ENCODE data around the gene TPST1.

TPST1 gene

GRCh38 chr7:66281678-66282590 is 76.8 kb downstream of the TPST1 start:
- in situ Hi-C loops (cut with HindIII; ENCODE audit: low sequenced_read_pairs): no loop called here

- in situ Hi-C loops (cut with HindIII; ENCODE audit: low sequenced_read_pairs): no loop called here
Measured at GRCh38 chr7:66282591-66282935, 77.4 kb downstream of the TPST1 start.

- in situ Hi-C loops (cut with HindIII; ENCODE audit: low sequenced_read_pairs): no loop called here
Measured at GRCh38 chr7:66283003-66283920, 78.1 kb downstream of the TPST1 start.

- in situ Hi-C loops (cut with HindIII; ENCODE audit: low sequenced_read_pairs): no loop called here
Measured at GRCh38 chr7:66296001-66296521, 90.9 kb downstream of the TPST1 start.

GRCh38 chr7:66296557-66296956 is 91.4 kb downstream of the TPST1 start:
- in situ Hi-C loops (cut with HindIII; ENCODE audit: low sequenced_read_pairs): no loop called here

- in situ Hi-C loops (cut with HindIII; ENCODE audit: low sequenced_read_pairs): no loop called here
Measured at GRCh38 chr7:66297579-66297978, 92.4 kb downstream of the TPST1 start.

GRCh38 chr7:66301249-66301648 is 96.1 kb downstream of the TPST1 start:
- in situ Hi-C loops (cut with HindIII; ENCODE audit: low sequenced_read_pairs): no loop called here

GRCh38 chr7:66301737-66302136 is 96.6 kb downstream of the TPST1 start:
- in situ Hi-C loops (cut with HindIII; ENCODE audit: low sequenced_read_pairs): no loop called here

GRCh38 chr7:66303454-66304155 is 98.5 kb downstream of the TPST1 start:
- in situ Hi-C loops (cut with HindIII; ENCODE audit: low sequenced_read_pairs): no loop called here

GRCh38 chr7:66304536-66304935 is 99.4 kb downstream of the TPST1 start:
- in situ Hi-C loops (cut with HindIII; ENCODE audit: low sequenced_read_pairs): no loop called here

GRCh38 chr7:66306243-66306642 is 101.1 kb downstream of the TPST1 start:
- in situ Hi-C loops (cut with HindIII; ENCODE audit: low sequenced_read_pairs): no loop called here

- in situ Hi-C loops (cut with HindIII; ENCODE audit: low sequenced_read_pairs): no loop called here
Measured at GRCh38 chr7:66307591-66308215, 102.6 kb downstream of the TPST1 start.

GRCh38 chr7:66308411-66308810 is 103.3 kb downstream of the TPST1 start:
- in situ Hi-C loops (cut with HindIII; ENCODE audit: low sequenced_read_pairs): no loop called here

GRCh38 chr7:66310620-66311019 is 105.5 kb downstream of the TPST1 start:
- in situ Hi-C loops (cut with HindIII; ENCODE audit: low sequenced_read_pairs): no loop called here

- in situ Hi-C loops (cut with HindIII; ENCODE audit: low sequenced_read_pairs): no loop called here
Measured at GRCh38 chr7:66313886-66314568, 108.9 kb downstream of the TPST1 start.

GRCh38 chr7:66315192-66315591 is 110.1 kb downstream of the TPST1 start:
- in situ Hi-C loops (cut with HindIII; ENCODE audit: low sequenced_read_pairs): no loop called here

- in situ Hi-C loops (cut with HindIII; ENCODE audit: low sequenced_read_pairs): no loop called here
Measured at GRCh38 chr7:66319407-66319979, 114.4 kb downstream of the TPST1 start.

GRCh38 chr7:66321283-66321682 is 116.1 kb downstream of the TPST1 start:
- in situ Hi-C loops (cut with HindIII; ENCODE audit: low sequenced_read_pairs): no loop called here

GRCh38 chr7:66323114-66323796 is 118.1 kb downstream of the TPST1 start:
- in situ Hi-C loops (cut with HindIII; ENCODE audit: low sequenced_read_pairs): no loop called here

Measured in DLD1 (cell line).